Measurements from ENCODE around the gene PRIM2. TPM values are rescaled to one million over a fixed set of nuclear protein-coding genes. Genes with fewer than 3 reads are reported as not detected.
A peak's percentile ranks its signal among the peaks of the same experiment; 100 is the strongest.
"Not testable (repeated sequence)": the region's sequence is repeated elsewhere in the genome, so short reads cannot be mapped to it uniquely, and the experiment has no call there.

The PRIM2 gene
- total RNA-seq, 1 donor from 2014 or later: 16.3 TPM

- DNase-seq: not testable (repeated sequence)
These were observed 187.8 kb downstream of the PRIM2 start for GRCh38 chr6:57505251-57505650.

GRCh38 chr6:57510390-57510789 lies 193.0 kb downstream of the PRIM2 start:
- DNase-seq: not testable (repeated sequence)

GRCh38 chr6:57515171-57515570 lies 197.7 kb downstream of the PRIM2 start:
- not testable (repeated sequence) for DNase-seq

- not testable (repeated sequence) for DNase-seq
These were observed 198.4 kb downstream of the PRIM2 start for GRCh38 chr6:57515845-57516244.

- DNase-seq: not testable (repeated sequence)
These were observed 199.3 kb downstream of the PRIM2 start for GRCh38 chr6:57516776-57517175.

- DNase-seq: not testable (repeated sequence)
These were observed 201.8 kb downstream of the PRIM2 start for GRCh38 chr6:57519198-57519597.

GRCh38 chr6:57521085-57521484 lies 203.7 kb downstream of the PRIM2 start:
- DNase-seq: not testable (repeated sequence)

- DNase-seq: not testable (repeated sequence)
These were observed 205.8 kb downstream of the PRIM2 start for GRCh38 chr6:57523221-57523620.

GRCh38 chr6:57529755-57530154 lies 212.3 kb downstream of the PRIM2 start:
- not testable (repeated sequence) for DNase-seq

GRCh38 chr6:57532660-57533059 lies 215.2 kb downstream of the PRIM2 start:
- DNase-seq: not testable (repeated sequence)

GRCh38 chr6:57535121-57535520 lies 217.7 kb downstream of the PRIM2 start:
- not testable (repeated sequence) for DNase-seq

GRCh38 chr6:57535994-57536393 lies 218.6 kb downstream of the PRIM2 start:
- peak; percentile 44 for DNase-seq

- DNase-seq: not testable (repeated sequence)
These were observed 220.5 kb downstream of the PRIM2 start for GRCh38 chr6:57537916-57538315.

- not testable (repeated sequence) for DNase-seq
These were observed 234.5 kb downstream of the PRIM2 start for GRCh38 chr6:57551961-57552360.

GRCh38 chr6:57557855-57558254 lies 240.4 kb downstream of the PRIM2 start:
- DNase-seq: not testable (repeated sequence)

GRCh38 chr6:57559170-57559569 lies 241.7 kb downstream of the PRIM2 start:
- DNase-seq: not testable (repeated sequence)

GRCh38 chr6:57562233-57562632 lies 244.8 kb downstream of the PRIM2 start:
- not testable (repeated sequence) for DNase-seq

- DNase-seq: peak; percentile 6
These were observed 254.7 kb downstream of the PRIM2 start for GRCh38 chr6:57572119-57572518.

GRCh38 chr6:57572844-57573243 lies 255.4 kb downstream of the PRIM2 start:
- DNase-seq: not testable (repeated sequence)

GRCh38 chr6:57577023-57577422 lies 259.6 kb downstream of the PRIM2 start:
- DNase-seq: not testable (repeated sequence)

- not testable (repeated sequence) for DNase-seq
These were observed 262.1 kb downstream of the PRIM2 start for GRCh38 chr6:57579489-57579888.

GRCh38 chr6:57581586-57581985 lies 264.2 kb downstream of the PRIM2 start:
- not testable (repeated sequence) for DNase-seq

- DNase-seq: not testable (repeated sequence)
These were observed 283.7 kb downstream of the PRIM2 start for GRCh38 chr6:57601105-57601504.

GRCh38 chr6:57605303-57605702 lies 287.9 kb downstream of the PRIM2 start:
- not testable (repeated sequence) for DNase-seq

- DNase-seq: not testable (repeated sequence)
These were observed 288.9 kb downstream of the PRIM2 start for GRCh38 chr6:57606331-57606730.
